Endothelial cell of hepatic sinusoid (primary cell): ENCODE measurements around the gene CX3CR1.

Experiments
- in situ Hi-C: cut with HindIII; loops from 2 replicates; pipeline ENCODE4 v1.10.0; 2017; ENCODE audit warnings: low sequenced_read_pairs

CX3CR1 gene

DNA sequence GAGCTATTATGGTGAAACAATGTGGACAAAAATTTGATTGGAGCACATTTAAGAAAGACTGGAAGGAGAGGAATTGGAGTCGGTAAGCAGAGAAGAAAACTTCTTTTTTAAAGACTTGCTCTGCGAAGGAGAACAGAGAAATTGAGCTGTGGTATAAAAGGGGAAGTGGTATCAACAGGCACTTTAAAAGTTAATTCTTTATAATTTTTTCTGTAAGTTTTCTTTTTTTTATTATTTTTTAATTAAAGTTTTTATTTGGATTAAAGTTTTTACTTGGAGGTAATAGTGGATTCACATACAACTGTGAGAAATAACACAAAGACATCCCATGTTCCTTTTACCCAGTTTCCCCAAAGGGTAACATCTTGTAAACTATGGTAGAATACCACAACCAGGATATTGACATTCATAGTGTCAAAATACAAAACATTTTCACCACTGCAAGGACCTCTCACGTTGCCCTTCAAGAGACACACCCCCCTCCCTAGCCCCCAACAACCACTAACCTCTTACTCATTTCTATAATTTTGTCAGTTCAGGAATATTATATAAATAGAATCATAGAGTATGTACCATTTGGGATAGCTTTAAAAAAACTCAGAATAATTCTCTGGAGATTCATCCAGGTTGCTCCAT is 53.6 kb downstream of the CX3CR1 start:
- in situ Hi-C loops, result no loop called here

GRCh38 chr3:39224288-39224687 is 55.5 kb downstream of the CX3CR1 start:
- in situ Hi-C loops, result no loop called here

GRCh38 chr3:39222939-39223338 is 56.9 kb downstream of the CX3CR1 start:
- in situ Hi-C loops, result no loop called here

DNA sequence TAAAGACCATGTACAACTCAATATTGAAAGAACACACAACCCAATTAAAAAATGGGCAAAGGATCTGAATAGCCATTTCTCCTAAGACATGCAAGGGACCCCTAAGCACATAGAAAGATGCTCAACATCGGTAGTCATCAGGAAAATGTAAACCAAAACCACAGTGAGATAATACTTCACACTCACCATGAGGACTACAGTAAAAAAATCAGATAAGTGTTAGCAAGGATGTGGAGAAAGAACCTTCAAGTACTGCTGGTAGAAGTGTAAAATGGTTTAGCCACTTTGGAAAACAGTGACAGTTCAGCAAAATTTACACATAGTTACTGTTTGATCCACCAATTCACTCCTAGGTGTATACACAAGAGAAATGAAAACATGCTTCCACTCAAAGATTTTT is 57.4 kb downstream of the CX3CR1 start:
- in situ Hi-C loops, result no loop called here

GRCh38 chr3:39221141-39221530 is 58.7 kb downstream of the CX3CR1 start:
- in situ Hi-C loops, result no loop called here

GRCh38 chr3:39220407-39221140 is 59.3 kb downstream of the CX3CR1 start:
- in situ Hi-C loops, result no loop called here

GRCh38 chr3:39219702-39220101 is 60.1 kb downstream of the CX3CR1 start:
- in situ Hi-C loops, result no loop called here

- in situ Hi-C loops, result no loop called here
Observed at GRCh38 chr3:39216176-39216790, 63.6 kb downstream of the CX3CR1 start.

DNA sequence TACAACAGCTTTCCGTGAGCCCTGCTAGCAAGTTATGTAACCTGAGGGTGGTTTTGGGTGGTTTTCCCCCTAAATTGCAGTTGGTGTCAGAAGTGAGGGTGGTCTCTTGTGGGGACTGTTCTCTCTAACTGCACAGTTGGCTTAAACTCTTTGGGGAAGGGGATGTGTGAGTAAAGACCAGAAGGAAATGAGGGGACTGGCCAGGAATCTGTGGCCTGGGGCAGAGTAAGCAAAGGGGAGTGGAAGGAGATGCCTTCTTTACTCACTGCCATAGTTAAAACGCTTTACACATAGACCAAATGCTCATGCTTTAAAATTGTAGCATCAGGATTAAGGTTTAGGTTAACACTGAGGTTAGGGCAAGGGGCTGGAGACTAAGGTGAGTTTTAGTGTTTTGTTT is 66.2 kb downstream of the CX3CR1 start:
- in situ Hi-C loops, result loop anchor here (5.0 kb wide), 1 partner anchor 96 kb away; no protein-coding TSS in a partner anchor
